GM12874 (cell line): ENCODE results near the gene ANKRD13C.

Source experiments
- CTCF ChIP-seq: IDR thresholded peaks from 2 replicates; pipeline ENCODE4 v1.5.1; 2011; ENCODE audit warnings: low read depth, mild to moderate bottlenecking, control low read depth, low read length, moderate library complexity; ENCODE audit not compliant: insufficient read depth

Gene ANKRD13C

DNA sequence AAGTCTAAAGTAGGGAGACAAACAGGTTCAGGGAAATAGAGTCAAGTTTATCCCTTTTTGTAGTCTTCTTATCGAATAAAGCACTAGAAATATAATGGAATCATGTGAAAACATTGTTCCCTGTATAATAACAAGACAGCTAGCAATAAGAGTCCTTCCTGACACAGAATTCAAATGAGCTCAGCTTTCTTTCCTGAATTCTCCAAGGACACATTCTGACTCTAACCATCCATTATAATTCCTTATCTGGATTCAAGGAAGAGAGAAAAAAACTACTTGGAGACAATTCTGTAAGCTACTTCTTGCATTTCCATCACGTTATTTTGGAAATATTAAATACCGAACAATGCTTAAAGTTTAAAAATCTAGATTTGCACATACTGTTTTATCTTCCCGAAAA, 58.8 kb downstream of the ANKRD13C start:
- TF ChIP-seq CTCF: no peak

GRCh38 chr1:70293186-70293843, 61.2 kb downstream of the ANKRD13C start:
- TF ChIP-seq CTCF: no peak

GRCh38 chr1:70290218-70290617, 64.3 kb downstream of the ANKRD13C start:
- TF ChIP-seq CTCF: no peak

- no peak for TF ChIP-seq CTCF
Measured at GRCh38 chr1:70288166-70288565, 66.4 kb downstream of the ANKRD13C start.

GRCh38 chr1:70286453-70286852, 68.1 kb downstream of the ANKRD13C start:
- no peak for TF ChIP-seq CTCF

DNA sequence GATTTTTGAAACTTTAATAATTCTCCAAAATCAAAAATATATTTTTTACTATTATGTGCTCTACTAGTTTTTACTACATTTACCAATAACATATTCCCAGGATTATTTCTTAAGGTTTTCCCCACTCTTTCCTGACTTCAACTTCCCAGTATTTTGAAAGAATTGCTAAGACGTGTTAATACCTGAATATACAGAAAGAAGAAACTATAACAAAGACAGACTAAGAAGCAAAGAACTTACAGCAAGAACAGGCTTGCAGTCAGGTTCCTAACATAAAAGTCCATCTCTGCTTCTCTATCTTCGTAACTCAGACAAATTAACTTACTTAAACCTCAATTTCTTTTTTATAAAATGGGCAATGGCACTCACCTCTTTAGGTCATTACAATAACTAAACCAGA, 70.2 kb downstream of the ANKRD13C start:
- no peak for TF ChIP-seq CTCF

DNA sequence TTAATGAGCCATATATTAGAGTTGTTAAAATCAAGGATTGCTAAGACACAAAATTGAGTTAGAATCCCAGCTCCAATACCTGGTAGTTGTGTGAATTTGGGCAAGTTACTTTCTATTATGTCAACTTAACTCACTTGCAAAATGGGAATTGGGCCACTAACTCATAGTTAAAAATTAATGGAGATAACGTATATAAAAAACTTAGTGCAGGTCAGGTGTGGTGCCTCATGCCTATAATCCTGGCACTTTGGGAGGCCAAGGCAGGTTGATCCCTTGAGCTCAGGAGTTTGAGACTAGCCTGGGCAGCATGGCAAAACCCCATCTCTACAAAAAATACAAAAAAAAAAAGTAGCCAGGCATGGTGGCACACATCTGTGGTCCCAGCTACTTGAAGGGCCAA, 75.8 kb downstream of the ANKRD13C start:
- no peak for TF ChIP-seq CTCF

- TF ChIP-seq CTCF: no peak
Measured at GRCh38 chr1:70277875-70278274, 76.6 kb downstream of the ANKRD13C start.
